DND-41 (cell line): Measurements from ENCODE around the gene PCDHB7.
"Not testable (repeated sequence)": the region's sequence is repeated elsewhere in the genome, so short reads cannot be mapped to it uniquely, and the experiment has no call there.

Source experiments
- ATAC-seq: fragments of 200-7000 bp; cut with Tn5 transposase; 3 replicates; pipeline ENCODE4 v1.9.1; 2021; ENCODE audit warnings: low read depth; ENCODE audit not compliant: insufficient read depth
- DNase-seq: peaks from one replicate; pipeline ENCODE4 v3.0.0-alpha.2; 2020
- H2AFZ ChIP-seq: 2 replicates; pipeline ENCODE4 v1.6.0; 2012; ENCODE audit warnings: low read depth, low read length
- H3K27ac ChIP-seq: 2 replicates; pipeline ENCODE4 v1.5.1; 2012; ENCODE audit warnings: low read length, inconsistent platforms
- H3K27me3 ChIP-seq: fragments of 200-600 bp; sonication (generic); 2 replicates; pipeline ENCODE4 v1.6.0; 2012; ENCODE audit warnings: low read length, mild to moderate bottlenecking, inconsistent platforms; ENCODE audit not compliant: insufficient read depth, poor library complexity
- H3K36me3 ChIP-seq: 2 replicates; pipeline ENCODE4 v1.5.1; 2012; ENCODE audit warnings: low read length, inconsistent platforms; ENCODE audit not compliant: insufficient read depth
- H3K4me1 ChIP-seq: 2 replicates; pipeline ENCODE4 v1.5.1; 2012; ENCODE audit warnings: mild to moderate bottlenecking, low read length; ENCODE audit not compliant: insufficient read depth
- H3K4me2 ChIP-seq: 2 replicates; pipeline ENCODE4 v1.6.0; 2012; ENCODE audit warnings: mild to moderate bottlenecking, moderate library complexity, low read length, inconsistent platforms; ENCODE audit not compliant: insufficient read depth
- H3K4me3 ChIP-seq, 2 experiments: fragments of 200-600 bp in 1 of 2; shearing (Covaris generic) in 1 of 2; 2 replicates each; pipeline ENCODE4 v1.5.1; 2012 to 2016; ENCODE audit warnings: inconsistent platforms in 2 of 2, low read length in 2 of 2, mild to moderate bottlenecking in 2 of 2, low read depth in 1 of 2, moderate library complexity in 1 of 2
- H3K79me2 ChIP-seq: 2 replicates; pipeline ENCODE4 v1.6.0; 2012; ENCODE audit warnings: low read length, inconsistent platforms; ENCODE audit not compliant: insufficient read depth
- H3K9ac ChIP-seq: 2 replicates; pipeline ENCODE4 v1.6.0; 2012; ENCODE audit warnings: low read depth, mild to moderate bottlenecking, inconsistent platforms, low read length, moderate library complexity
- H3K9me3 ChIP-seq: 2 replicates; pipeline ENCODE4 v1.5.1; 2012; ENCODE audit warnings: low read length, moderate library complexity, mild to moderate bottlenecking, inconsistent platforms; ENCODE audit not compliant: insufficient read depth, severe bottlenecking
- H4K20me1 ChIP-seq: 2 replicates; pipeline ENCODE4 v1.6.0; 2012; ENCODE audit warnings: low read length; ENCODE audit not compliant: insufficient read depth
- EZH2 ChIP-seq: IDR thresholded peaks from 3 replicates; pipeline ENCODE4 v1.6.1; 2012; ENCODE audit warnings: borderline replicate concordance, low read depth, mild to moderate bottlenecking, moderate library complexity, low read length, inconsistent platforms; ENCODE audit not compliant: severe bottlenecking
- TF ChIP-seq, protein P1 (sequence below): IDR thresholded peaks from 2 replicates; pipeline ENCODE4 v1.5.1; 2012; ENCODE audit warnings: borderline replicate concordance, low read length, moderate library complexity, mild to moderate bottlenecking; ENCODE audit not compliant: poor library complexity, severe bottlenecking; ENCODE audit errors: extremely low read depth

Gene PCDHB7

DNA sequence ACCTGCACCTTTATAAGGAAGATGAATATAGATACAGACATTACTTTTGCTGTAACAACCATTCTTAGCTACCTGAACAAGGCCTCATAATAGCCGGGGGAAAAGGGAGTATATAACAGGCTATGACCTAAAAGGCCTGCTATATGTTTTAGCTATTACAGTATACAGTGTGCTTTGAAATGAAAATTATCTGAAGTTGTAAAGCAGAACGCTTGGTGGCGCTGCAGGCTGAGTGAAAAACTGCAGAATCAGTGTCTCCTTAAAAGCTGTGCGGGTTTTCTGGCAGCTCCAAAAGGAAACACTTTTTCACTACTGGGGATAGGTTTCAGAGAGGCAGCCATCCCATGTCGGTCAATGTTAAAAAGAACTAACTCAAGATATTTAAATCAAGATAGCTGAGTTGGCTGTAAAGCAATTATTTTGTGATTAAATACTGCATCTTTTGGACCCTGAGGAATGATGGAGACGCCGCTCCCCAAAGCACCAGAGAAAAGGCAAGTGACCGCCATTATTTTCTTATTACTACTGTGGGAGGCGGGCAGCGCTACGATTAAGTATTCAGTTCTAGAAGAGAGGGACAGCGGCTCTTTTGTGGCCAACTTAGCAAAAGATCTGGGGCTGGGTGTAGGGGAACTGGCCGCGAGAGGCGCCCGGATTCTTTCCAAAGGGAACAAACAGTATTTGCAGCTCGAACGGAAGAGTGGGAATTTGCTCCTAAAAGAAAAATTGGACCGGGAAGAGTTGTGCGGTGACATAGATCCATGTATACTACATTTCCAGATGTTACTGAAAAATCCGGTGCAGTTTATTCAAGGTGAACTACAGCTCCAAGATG is 16.7 kb upstream of the PCDHB7 start:
- Histone ChIP-seq H3K4me2 (no peak overlapping the region), H3K4me3 (no peak overlapping the region), H3K27me3 (no peaks in the 10 kb centered on the region), H4K20me1 (no peaks in the 10 kb centered on the region), H3K4me1 (no peaks in the 10 kb centered on the region), H2AFZ (no peak overlapping the region), H3K27ac (no peak overlapping the region), H3K9me3 (no peaks in the 10 kb centered on the region), H3K9ac (no peak overlapping the region), H3K36me3 (no peaks in the 10 kb centered on the region), H3K79me2 (no peaks in the 10 kb centered on the region)
- no peak for DNase-seq
- no peak for ATAC-seq
- TF ChIP-seq EZH2, result no peak
- TF ChIP-seq, protein P1, sequence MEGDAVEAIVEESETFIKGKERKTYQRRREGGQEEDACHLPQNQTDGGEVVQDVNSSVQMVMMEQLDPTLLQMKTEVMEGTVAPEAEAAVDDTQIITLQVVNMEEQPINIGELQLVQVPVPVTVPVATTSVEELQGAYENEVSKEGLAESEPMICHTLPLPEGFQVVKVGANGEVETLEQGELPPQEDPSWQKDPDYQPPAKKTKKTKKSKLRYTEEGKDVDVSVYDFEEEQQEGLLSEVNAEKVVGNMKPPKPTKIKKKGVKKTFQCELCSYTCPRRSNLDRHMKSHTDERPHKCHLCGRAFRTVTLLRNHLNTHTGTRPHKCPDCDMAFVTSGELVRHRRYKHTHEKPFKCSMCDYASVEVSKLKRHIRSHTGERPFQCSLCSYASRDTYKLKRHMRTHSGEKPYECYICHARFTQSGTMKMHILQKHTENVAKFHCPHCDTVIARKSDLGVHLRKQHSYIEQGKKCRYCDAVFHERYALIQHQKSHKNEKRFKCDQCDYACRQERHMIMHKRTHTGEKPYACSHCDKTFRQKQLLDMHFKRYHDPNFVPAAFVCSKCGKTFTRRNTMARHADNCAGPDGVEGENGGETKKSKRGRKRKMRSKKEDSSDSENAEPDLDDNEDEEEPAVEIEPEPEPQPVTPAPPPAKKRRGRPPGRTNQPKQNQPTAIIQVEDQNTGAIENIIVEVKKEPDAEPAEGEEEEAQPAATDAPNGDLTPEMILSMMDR, result no peak

DNA sequence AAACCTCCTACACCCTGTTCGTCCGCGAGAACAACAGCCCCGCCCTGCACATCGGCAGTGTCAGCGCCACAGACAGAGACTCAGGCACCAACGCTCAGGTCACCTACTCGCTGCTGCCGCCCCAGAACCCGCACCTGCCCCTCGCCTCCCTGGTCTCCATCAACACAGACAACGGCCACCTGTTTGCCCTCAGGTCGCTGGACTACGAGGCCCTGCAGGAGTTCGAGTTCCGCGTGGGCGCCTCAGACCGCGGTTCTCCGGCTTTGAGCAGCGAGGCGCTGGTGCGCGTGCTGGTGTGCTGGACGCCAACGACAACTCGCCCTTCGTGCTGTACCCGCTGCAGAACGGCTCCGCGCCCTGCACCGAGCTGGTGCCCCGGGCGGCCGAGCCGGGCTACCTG is 15.1 kb upstream of the PCDHB7 start:
- H4K20me1 ChIP-seq, H2AFZ ChIP-seq, H3K9me3 ChIP-seq, H3K27me3 ChIP-seq, H3K79me2 ChIP-seq, H3K4me3 ChIP-seq, ATAC-seq, H3K4me1 ChIP-seq, DNase-seq, H3K4me2 ChIP-seq, H3K27ac ChIP-seq, H3K9ac ChIP-seq, H3K36me3 ChIP-seq: not testable (repeated sequence)

DNA sequence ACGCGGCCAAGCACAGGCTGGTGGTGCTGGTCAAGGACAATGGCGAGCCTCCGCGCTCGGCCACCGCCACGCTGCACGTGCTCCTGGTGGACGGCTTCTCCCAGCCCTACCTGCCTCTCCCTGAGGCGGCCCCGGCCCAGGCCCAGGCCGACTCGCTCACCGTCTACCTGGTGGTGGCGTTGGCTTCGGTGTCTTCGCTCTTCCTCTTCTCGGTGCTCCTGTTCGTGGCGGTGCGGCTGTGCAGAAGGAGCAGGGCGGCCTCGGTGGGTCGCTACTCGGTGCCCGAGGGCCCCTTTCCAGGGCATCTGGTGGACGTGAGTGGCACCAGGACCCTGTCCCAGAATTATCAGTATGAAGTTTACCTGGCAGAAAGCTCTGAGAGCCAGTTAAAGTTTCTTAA is 14.5 kb upstream of the PCDHB7 start:
- not testable (repeated sequence) for H3K9me3 ChIP-seq, H3K79me2 ChIP-seq, H3K4me3 ChIP-seq, H3K36me3 ChIP-seq, H4K20me1 ChIP-seq, DNase-seq, H3K9ac ChIP-seq, H3K27me3 ChIP-seq, H3K4me1 ChIP-seq, H3K27ac ChIP-seq, H3K4me2 ChIP-seq, H2AFZ ChIP-seq, ATAC-seq

DNA sequence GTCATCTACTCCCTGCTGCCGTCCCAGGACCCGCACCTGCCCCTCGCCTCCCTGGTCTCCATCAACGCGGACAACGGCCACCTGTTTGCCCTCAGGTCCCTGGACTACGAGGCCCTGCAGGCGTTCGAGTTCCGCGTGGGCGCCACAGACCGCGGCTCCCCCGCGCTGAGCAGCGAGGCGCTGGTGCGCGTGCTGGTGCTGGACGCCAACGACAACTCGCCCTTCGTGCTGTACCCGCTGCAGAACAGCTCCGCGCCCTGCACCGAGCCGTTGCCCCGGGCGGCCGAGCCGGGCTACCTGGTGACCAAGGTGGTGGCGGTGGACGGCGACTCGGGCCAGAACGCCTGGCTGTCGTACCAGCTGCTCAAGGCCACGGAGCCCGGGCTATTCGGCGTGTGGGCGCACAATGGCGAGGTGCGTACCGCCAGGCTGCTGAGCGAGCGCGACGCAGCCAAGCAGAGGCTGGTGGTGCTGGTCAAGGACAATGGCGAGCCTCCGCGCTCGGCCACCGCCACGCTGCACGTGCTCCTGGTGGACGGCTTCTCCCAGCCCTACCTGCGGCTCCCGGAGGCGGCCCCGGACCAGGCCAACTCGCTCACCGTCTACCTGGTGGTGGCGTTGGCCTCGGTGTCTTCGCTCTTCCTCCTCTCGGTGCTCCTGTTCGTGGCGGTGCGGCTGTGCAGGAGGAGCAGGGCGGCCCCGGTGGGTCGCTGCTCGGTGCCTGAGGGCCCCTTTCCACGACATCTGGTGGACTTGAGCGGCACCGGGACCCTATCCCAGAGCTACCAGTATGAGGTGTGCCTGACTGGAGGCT is 2.1 kb downstream of the PCDHB7 start:
- not testable (repeated sequence) for H3K27me3 ChIP-seq, H3K27ac ChIP-seq, H4K20me1 ChIP-seq, H3K36me3 ChIP-seq, H3K9me3 ChIP-seq, ATAC-seq, H3K4me2 ChIP-seq, H3K4me1 ChIP-seq, H3K4me3 ChIP-seq, H3K9ac ChIP-seq, DNase-seq, H3K79me2 ChIP-seq, H2AFZ ChIP-seq

DNA sequence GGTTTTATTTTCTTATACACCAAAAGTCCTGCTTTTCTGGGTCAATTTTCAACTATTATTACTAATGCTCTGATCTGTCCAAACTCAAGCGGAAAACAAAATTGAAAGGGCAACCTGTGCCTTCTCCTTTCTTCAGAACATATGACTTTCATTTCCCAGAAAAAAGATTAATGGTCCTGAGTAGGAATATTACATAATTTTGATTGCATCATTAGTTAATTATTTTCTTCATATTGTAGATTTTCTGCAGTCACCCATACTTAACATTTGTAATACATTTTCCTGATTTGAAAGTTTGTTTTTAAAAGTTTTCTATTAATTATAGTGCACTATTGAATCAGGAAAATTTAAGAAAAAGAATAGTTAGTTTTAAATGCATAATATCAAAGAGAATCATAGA is 3.5 kb downstream of the PCDHB7 start:
- TF ChIP-seq, protein P1, result no peak
- TF ChIP-seq EZH2, result no peak
- Histone ChIP-seq H3K9ac (no peak overlapping the region), H3K4me1 (no peaks in the 10 kb centered on the region), H2AFZ (no peak overlapping the region), H3K9me3 (no peaks in the 10 kb centered on the region), H3K27ac (no peak overlapping the region), H3K4me3 (no peak overlapping the region), H4K20me1 (no peaks in the 10 kb centered on the region), H3K36me3 (no peaks in the 10 kb centered on the region), H3K4me2 (no peak overlapping the region), H3K79me2 (no peaks in the 10 kb centered on the region), H3K27me3 (peaks cover 8% of the 10 kb centered on the region)
- DNase-seq, result no peak
- no peak for ATAC-seq

DNA sequence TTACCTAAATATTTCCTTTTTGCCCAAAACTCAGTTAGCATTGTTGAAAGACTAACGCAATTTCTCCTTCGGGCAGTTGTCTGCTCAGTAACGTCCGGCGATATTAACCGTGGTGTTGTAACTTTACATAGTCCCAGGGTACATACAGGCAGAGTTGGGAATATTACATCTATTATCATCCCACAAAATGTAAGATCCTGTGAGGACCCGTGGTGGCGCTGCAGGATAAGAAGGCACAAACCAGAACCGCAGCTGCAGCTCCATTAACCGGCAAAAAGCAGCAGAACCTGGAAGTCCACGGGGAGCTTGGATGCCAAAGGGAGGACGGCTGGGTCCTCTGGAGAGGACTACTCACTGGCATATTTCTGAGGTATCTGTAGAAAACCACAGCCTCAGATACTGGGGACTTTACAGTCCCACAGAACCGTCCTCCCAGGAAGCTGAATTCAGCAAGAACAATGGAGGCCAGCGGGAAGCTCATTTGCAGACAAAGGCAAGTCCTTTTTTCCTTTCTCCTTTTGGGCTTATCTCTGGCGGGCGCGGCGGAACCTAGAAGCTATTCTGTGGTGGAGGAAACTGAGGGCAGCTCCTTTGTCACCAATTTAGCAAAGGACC is 5.2 kb downstream of the PCDHB7 start, which contains the start of gene PCDHB8:
Gene PCDHB8, plus strand, starts transcription at position 214 of the 615 bp plus-strand sequence. Its CDS starts 245 bp downstream, at position 459.
- H3K4me2 ChIP-seq, H3K4me3 ChIP-seq, H2AFZ ChIP-seq: not testable (repeated sequence)

More for the DNA sequence above, 5.2 kb downstream of the PCDHB7 start, which contains the start of gene PCDHB8:
- not testable (repeated sequence) for H3K27ac ChIP-seq, H3K4me1 ChIP-seq, H3K36me3 ChIP-seq, H3K79me2 ChIP-seq, H3K9ac ChIP-seq, DNase-seq, ATAC-seq, H4K20me1 ChIP-seq, H3K27me3 ChIP-seq, H3K9me3 ChIP-seq
